GM12872 (cell line): ENCODE measurements around the gene UACA.

Experiments
- CTCF ChIP-seq: IDR thresholded peaks from 3 replicates; pipeline ENCODE4 v1.5.1; 2011; ENCODE audit warnings: low read depth, mild to moderate bottlenecking, low read length, moderate library complexity; ENCODE audit not compliant: insufficient read depth

Gene UACA

DNA sequence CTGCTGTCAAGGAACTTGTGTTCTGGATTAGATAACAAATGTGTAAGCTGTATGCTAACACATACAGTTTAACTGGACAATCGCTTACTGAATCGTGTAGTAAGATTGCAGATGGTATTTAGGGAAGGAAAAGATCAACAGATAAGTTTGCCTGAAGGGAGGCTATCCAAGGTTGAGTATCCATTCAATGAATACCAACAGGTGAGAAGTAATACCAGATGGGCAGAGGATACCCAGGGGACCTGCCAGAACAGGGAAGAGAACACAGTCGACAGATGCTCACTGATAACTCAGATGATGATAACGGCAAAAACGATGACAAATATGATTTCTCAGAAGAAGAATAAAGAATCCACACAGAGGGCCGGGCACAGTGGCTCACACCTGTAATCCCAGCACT lies 3.2 kb upstream of the UACA start:
- no peak for TF ChIP-seq CTCF

DNA sequence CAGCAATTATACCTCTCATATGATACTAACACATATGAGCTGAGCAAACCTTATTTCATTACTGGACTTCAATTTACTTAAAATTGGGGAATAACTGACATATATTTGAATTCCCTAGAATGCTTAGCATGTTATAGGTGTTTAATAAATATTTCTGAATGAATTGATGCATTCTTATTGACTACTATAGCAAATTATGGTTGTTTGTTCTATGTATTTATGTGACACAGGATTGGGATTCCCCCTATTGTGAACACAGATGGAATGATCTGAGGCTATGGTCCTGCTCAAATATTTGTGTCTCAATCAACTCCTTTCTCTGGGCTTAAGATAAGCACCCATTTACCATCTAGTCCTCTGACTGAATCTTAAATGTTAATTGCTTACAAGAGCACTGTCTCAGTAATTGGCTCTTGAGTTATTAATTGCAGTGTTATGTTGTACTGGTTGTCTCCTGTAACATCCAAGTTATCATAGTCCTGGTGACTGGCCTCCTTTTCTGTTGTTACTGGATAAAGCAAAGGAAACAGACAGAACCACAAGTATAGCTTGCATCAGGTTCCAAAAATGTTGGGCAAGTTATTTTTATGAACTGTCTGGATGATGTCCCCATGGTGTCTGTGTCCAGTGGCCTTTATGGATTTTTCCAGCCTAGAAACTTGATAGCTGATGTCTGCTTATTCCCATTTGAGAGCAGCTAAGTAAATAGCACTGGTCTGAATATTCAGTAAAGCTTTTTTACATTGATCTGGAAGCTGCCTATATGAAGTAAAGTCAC lies 2.3 kb upstream of the UACA start:
- no peak for TF ChIP-seq CTCF

- TF ChIP-seq CTCF = no peak
Observed at GRCh38 chr15:70763950-70764730, 782 bp upstream of the UACA start.

- no peak for TF ChIP-seq CTCF
Observed at GRCh38 chr15:70762469-70763119, 764 bp downstream of the UACA start.

DNA sequence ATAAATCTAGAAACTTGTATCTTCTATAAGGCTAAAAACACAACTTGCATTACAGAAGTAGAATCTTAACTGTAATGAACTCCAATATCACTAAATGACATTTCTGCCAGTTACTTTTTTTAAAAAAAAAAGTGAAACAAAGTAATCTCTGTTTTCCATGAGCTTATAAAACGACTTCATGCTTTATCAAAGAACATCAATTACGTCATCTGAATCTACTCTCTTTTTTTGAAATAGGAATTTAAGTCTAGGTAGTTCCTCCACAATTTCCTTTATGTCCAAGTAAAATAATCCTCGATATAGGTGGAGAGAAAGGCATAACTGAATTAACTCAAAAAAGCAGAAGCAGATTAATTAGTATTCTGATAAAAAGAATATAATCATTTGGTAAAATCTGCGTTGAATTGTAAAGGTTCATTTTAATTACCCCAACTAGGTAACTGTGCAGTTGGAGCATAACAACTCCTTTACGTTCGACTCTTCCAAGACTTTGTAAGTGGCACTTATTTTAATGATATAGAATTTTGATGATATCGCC lies 1.4 kb downstream of the UACA start:
- no peak for TF ChIP-seq CTCF

GRCh38 chr15:70761046-70761445 lies 2.3 kb downstream of the UACA start:
- no peak for TF ChIP-seq CTCF
